AG09309 (cell line): ENCODE measurements around the gene IKZF2.

Source experiments
- DNase-seq: peaks from one replicate; pipeline ENCODE4 v3.0.0-alpha.2; 2010; ENCODE audit warnings: low read depth
- H3K4me3 ChIP-seq: 2 replicates; pipeline ENCODE4 v1.5.1; 2011; ENCODE audit warnings: mild to moderate bottlenecking, low read depth, low read length, moderate library complexity; ENCODE audit not compliant: control insufficient read depth
- CTCF ChIP-seq: IDR thresholded peaks from 2 replicates; pipeline ENCODE4 v1.5.1; 2011; ENCODE audit warnings: mild to moderate bottlenecking, low read depth, low read length, inconsistent platforms; ENCODE audit not compliant: insufficient read depth, control insufficient read depth; ENCODE audit errors: missing control alignments

The IKZF2 gene

GRCh38 chr2:213125646-213126347, 25.6 kb downstream of the IKZF2 start:
- no peak overlapping the region for H3K4me3 ChIP-seq
- no peak for TF ChIP-seq CTCF
- DNase-seq, result no peak

GRCh38 chr2:213122725-213123124, 28.7 kb downstream of the IKZF2 start:
- no peak for DNase-seq
- no peak overlapping the region for H3K4me3 ChIP-seq
- no peak for TF ChIP-seq CTCF

DNA sequence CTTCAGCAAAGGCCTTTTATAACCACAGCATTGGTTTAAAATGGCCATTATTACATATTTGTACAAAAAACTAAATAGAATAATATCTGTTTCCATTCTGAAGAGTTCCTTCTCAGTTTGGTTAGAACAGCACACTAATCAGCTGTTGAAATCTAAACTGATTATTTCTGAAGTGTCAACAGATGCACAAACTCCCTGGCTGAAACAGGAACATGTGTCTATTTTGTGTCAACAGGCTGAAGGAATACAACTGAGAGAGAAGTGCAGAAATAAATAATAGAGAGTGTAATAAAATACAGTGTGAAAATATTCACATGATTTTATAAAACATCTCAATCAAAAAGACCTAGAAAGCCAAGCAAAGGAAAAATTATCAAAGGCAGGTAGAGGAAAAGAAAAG, 29.7 kb downstream of the IKZF2 start:
- no peak for DNase-seq
- no peak overlapping the region for H3K4me3 ChIP-seq
- no peak for TF ChIP-seq CTCF

DNA sequence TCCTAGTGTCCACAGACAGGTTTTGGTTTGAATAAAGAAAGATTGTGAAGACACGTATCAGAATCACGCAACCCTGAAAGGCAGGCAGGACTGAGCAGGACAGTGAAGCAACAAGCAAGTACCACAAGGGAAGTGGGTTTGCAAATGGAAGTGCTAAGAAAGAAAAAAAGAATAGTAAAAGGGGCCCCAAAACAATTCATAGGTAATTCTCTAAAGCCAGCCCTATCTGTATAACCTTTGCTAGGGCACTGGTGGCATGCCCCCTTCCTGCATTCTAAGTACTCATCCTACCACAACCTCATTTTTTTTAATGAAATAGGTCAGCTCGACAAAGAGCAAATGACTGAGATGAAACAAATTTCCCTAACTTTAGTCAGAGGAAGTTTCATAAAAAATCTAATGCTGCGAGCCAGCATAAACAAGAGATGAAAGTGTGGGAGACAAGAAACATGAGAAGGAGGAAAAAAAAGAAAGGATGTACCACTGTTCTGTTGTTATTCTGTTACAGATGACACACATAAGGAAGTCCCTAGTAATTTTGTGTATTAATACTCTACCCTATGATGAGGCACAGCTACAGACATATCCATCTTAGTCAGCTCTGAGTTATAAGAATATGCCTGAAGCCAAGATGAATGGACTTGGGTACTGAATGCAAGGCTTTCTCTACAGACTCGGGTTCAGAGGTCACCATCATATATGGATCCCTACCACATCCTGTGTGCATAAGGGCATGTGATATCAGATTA, 32.2 kb downstream of the IKZF2 start:
- DNase-seq, result peak; percentile 55
- no peak overlapping the region for H3K4me3 ChIP-seq
- TF ChIP-seq CTCF, result no peak

- no peak for TF ChIP-seq CTCF
- no peak for DNase-seq
Observed at GRCh38 chr2:213108308-213108707, 43.1 kb downstream of the IKZF2 start.

DNA sequence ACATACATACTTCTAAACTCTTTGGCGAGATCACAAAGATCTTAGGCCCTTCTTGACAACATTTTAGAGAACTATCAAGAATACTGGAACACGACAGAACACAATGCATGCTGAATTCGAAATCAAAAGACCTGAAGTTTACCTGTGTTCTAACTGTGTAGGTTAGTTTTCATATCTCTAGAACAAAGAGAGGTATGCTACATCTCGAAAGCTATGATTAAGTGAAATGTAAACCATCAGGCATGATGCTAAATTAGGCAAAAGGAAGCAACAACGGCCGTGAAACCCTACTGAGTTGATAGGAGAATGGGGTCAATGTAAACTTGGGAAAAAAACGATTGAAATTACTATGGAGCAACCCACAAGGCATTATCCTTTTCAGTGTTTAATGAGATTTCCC, 43.7 kb downstream of the IKZF2 start:
- no peak for DNase-seq

More at GRCh38 chr2:213108308-213108707, 43.1 kb downstream of the IKZF2 start:
- no peak overlapping the region for H3K4me3 ChIP-seq

More for the DNA sequence above, 43.7 kb downstream of the IKZF2 start:
- H3K4me3 ChIP-seq, result no peak overlapping the region
- TF ChIP-seq CTCF, result no peak
